Stimulated activated CD8-positive, alpha-beta memory T cell treated with anti-CD3 and anti-CD28 coated beads, Interleukin-4, amount 100 ng/mL, for 48 hours (primary cell): ENCODE measurements around the gene MYLK4.

ENCODE experiments used
- DNase-seq: peaks from one replicate; pipeline ENCODE4 v3.0.0-alpha.2; 2020

MYLK4 gene

GRCh38 chr6:2754911-2755310 lies 4.2 kb upstream of the MYLK4 start:
- no peak for DNase-seq

GRCh38 chr6:2754393-2754792 lies 3.7 kb upstream of the MYLK4 start:
- DNase-seq = no peak

DNA sequence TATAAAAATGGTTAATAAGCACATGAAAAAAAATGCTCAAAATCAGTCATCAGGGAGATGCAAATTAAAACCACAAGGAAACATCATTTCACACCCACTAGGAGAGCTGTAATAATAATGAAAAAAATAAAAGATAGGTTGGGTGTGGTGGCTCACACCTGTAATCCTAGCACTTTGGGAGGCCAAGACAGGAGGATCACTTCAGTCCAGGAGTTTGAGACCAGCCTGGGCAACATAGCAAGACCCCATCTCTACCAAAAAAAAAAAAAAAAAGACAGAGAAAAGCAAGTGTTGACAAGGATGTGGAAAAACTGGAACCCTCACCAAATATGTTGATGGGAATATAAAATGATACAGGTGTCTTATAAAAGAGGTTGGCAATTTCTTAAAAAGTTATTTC lies 3.0 kb upstream of the MYLK4 start:
- DNase-seq = no peak

DNA sequence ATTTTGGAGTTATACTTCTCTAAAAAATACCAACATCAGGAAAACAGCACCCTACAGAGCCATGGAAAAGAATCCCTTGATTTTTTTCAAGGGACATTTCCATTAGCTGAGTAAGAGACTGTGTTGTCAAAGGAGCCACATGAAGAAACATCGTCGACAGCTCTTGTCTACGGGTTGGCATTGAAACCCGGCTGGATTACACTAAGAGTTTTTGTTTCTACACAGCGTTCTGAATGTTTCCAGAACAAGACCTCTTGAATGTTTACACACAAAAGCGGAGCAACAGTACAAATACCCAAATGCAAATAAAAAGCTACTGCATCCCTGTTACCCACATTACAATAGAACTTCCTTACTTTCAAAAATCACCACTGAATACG lies 2.4 kb upstream of the MYLK4 start:
- DNase-seq = no peak

GRCh38 chr6:2752477-2753109 lies 1.9 kb upstream of the MYLK4 start:
- no peak for DNase-seq

DNA sequence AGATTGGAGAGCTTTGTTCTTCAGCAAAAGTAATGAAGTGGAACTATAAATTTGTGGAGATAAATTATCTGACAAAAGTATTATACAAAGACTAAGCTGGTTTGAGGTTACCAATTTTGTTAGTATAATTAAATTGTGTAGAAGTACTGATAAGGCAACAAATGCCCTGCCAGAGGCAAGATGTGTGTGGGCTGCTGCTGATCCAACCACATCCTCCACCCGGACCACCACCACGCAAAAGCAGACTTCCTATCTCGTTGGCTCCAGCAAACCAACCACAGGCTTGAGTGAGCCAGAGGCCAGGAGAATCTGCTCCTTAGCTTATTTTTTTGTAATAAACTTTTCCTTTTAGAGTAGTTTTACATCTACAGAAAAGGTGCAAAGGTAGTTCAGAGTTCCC lies 1.1 kb upstream of the MYLK4 start:
- no peak for DNase-seq

- peak; percentile 86 for DNase-seq
These were observed 637 bp downstream of the MYLK4 start for GRCh38 chr6:2749969-2750600.

GRCh38 chr6:2748183-2748582 lies 2.5 kb downstream of the MYLK4 start:
- DNase-seq = no peak

DNA sequence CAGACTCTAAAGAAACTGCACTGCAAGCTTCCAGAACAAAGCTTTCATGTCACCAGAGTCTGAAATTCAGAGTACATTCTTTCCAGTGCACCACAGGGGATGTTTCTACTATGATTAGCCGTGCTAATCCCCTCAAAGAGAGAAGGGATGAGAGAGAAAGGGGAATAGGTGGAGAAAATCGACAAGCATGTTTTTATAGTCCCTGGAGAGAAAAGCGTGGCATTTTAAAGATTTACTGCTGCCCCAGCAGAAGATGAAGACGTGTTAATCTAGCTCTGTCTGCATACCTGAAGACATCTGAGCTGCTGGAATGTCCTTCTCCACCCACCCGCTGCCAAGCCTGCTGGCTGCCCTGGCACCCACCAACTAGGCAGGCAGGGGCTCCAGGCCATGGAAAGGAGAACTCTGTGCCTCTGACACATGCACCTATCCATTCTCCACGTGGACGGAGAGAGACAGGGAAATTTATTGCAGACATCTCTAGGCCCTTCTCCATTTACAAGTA lies 4.1 kb downstream of the MYLK4 start:
- DNase-seq = no peak

DNA sequence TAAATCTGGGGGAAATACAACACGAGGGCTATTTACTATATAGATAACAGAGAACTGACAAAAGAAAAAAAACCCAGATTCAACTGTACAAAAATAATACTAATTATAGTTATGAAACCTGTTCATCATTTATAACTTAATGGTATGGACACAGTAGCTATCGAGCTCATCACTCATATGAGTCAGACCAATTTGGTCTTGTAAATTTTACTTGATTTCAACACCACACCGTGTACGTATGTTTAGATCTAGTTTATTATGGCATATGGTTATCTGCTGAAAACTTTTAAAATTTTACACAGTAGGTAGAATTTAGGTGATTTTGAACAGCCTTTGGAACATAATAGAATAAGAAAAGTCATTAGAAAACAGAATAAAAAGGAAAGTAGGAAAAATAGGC lies 5.5 kb downstream of the MYLK4 start:
- no peak for DNase-seq

DNA sequence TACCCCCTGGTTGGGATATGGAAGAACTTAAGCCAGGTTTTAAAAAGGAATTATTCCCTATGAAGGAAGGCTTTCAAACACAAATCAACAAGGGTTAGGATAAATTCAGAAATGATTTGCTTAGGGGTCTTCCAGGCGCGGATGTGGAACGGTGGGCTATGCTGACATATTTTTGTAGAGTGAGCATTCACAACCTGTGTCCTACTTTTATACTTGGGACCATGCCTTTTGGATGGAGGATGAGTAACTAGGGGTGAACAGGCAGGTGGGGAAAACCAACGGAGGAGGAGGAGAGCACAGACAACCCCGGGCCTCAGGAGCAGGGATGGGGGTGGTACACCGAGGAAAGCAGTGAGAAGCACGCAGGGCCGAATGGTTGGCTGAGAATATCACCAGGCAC lies 5.9 kb downstream of the MYLK4 start:
- no peak for DNase-seq

DNA sequence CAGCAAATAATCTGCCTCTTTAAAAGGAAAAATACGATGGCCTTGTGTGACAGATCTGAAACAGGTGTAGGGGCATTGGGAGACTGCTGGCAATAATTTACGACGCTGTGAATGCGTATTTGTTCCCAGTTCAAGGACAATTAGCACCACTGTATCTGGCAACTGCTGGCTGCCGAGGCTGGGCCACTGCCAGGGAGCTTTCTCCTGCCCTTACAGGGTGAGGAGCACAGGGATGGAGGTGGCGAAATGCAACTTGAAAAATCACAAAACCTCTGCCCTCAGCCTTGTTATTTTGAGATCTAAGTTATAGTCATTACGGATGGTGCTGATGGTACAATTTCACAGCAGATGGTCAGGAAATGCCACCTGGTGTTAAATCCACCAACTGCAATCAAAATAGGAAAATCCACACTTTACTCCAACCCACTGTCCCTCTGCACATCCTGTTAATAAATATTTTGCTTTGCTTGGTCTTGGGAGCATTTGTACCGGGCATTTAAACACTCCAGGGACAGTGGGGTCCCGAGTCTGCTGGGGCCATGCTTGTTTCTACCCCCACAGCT lies 6.4 kb downstream of the MYLK4 start:
- DNase-seq = no peak

- no peak for DNase-seq
These were observed 7.2 kb downstream of the MYLK4 start for GRCh38 chr6:2743280-2744208.

DNA sequence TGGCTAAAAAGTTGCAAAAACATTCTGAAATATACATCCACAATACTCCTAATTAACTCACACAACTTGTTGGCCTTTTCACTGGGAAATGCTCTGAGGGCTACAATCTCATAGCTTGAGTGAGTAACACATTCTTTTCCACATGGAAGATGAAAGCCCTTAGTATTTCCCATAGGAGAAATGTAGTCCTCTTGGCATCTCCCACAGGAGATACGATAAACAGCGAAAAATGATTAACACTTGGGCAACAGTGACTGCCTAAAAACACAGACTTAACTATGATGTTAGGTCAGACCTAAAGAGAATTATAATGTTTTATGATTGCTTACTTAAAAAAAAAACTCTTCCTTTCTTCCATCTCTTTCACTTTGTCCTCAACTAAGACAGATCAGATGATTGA lies 9.0 kb downstream of the MYLK4 start:
- DNase-seq = no peak

GRCh38 chr6:2740581-2740980 lies 10.1 kb downstream of the MYLK4 start:
- no peak for DNase-seq

- no peak for DNase-seq
These were observed 11.4 kb downstream of the MYLK4 start for GRCh38 chr6:2739335-2739734.

- peak; percentile 62 for DNase-seq
These were observed 12.2 kb downstream of the MYLK4 start for GRCh38 chr6:2738373-2738979.

GRCh38 chr6:2737885-2738284 lies 12.8 kb downstream of the MYLK4 start:
- no peak for DNase-seq

GRCh38 chr6:2734488-2735166 lies 16.1 kb downstream of the MYLK4 start:
- DNase-seq = no peak

- DNase-seq = no peak
These were observed 16.8 kb downstream of the MYLK4 start for GRCh38 chr6:2733736-2734480.

DNA sequence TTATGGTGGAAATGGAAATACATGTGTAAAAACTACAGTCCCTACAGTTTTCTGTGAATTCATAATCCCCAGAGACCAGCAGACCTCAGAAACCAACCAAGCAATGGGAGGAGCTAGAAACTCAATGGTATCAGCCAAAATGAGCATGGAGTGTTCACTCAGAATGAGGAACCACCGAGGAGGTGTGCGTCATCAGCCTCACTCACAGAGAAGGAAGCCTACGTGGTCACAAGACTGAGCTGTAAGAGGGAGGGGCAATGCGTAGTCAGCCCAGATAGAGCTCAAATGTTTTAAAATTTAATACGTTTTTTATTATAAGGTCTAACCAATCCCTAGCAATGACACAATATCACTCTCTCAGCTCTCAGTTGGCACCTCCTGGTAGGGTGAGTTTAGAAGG lies 17.4 kb downstream of the MYLK4 start:
- DNase-seq = peak; percentile 65
